Fibroblast of villous mesenchyme (primary cell): ENCODE results near the gene PPP2R2B. TPM values are rescaled to one million over a fixed set of nuclear protein-coding genes. Genes with fewer than 3 reads are reported as not detected.

Source experiments
- DNase-seq: peaks from one replicate; pipeline ENCODE4 v3.0.0-alpha.2; 2010; ENCODE audit warnings: low read depth
- H3K4me3 ChIP-seq: 2 replicates; pipeline ENCODE4 v1.5.1; 2011; ENCODE audit warnings: low read depth, mild to moderate bottlenecking, low read length
- total RNA-seq: library from RNA; depleted of rRNA; stranded (reverse); fragments of >200 nt; gene quantifications from 2 replicates; pipeline ENCODE4 v1.2.3, GENCODE V29; 2012
- TF ChIP-seq, protein P1 (sequence below): IDR thresholded peaks from 2 replicates; pipeline ENCODE4 v1.5.1; 2012; ENCODE audit warnings: low read depth, mild to moderate bottlenecking, low read length; ENCODE audit not compliant: insufficient read depth

The PPP2R2B gene
- total RNA-seq, 1 donor: 2.2 TPM

- no peak for DNase-seq
Observed at GRCh38 chr5:146681585-146682105, 196.9 kb downstream of the PPP2R2B start.

GRCh38 chr5:146680846-146681584 is 197.5 kb downstream of the PPP2R2B start:
- TF ChIP-seq, protein P1, sequence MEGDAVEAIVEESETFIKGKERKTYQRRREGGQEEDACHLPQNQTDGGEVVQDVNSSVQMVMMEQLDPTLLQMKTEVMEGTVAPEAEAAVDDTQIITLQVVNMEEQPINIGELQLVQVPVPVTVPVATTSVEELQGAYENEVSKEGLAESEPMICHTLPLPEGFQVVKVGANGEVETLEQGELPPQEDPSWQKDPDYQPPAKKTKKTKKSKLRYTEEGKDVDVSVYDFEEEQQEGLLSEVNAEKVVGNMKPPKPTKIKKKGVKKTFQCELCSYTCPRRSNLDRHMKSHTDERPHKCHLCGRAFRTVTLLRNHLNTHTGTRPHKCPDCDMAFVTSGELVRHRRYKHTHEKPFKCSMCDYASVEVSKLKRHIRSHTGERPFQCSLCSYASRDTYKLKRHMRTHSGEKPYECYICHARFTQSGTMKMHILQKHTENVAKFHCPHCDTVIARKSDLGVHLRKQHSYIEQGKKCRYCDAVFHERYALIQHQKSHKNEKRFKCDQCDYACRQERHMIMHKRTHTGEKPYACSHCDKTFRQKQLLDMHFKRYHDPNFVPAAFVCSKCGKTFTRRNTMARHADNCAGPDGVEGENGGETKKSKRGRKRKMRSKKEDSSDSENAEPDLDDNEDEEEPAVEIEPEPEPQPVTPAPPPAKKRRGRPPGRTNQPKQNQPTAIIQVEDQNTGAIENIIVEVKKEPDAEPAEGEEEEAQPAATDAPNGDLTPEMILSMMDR: no peak
- peak; percentile 3 for DNase-seq
- no peak overlapping the region for H3K4me3 ChIP-seq

More at GRCh38 chr5:146681585-146682105, 196.9 kb downstream of the PPP2R2B start:
- TF ChIP-seq, protein P1: no peak
- H3K4me3 ChIP-seq: no peak overlapping the region

GRCh38 chr5:146675636-146676035 is 202.9 kb downstream of the PPP2R2B start:
- TF ChIP-seq, protein P1: no peak
- DNase-seq: no peak
- no peak overlapping the region for H3K4me3 ChIP-seq

- no peak overlapping the region for H3K4me3 ChIP-seq
- no peak for DNase-seq
- TF ChIP-seq, protein P1: no peak
Observed at GRCh38 chr5:146672866-146673265, 205.7 kb downstream of the PPP2R2B start.

GRCh38 chr5:146671561-146672295 is 206.8 kb downstream of the PPP2R2B start:
- DNase-seq: no peak
- H3K4me3 ChIP-seq: no peak overlapping the region
- TF ChIP-seq, protein P1: no peak

GRCh38 chr5:146669656-146670055 is 208.9 kb downstream of the PPP2R2B start:
- no peak overlapping the region for H3K4me3 ChIP-seq
- TF ChIP-seq, protein P1: no peak
- DNase-seq: no peak
